Naive thymus-derived CD4-positive, alpha-beta T cell (primary cell): ENCODE data around the gene GPX1. TPM values are rescaled to one million over a fixed set of nuclear protein-coding genes. Genes with fewer than 3 reads are reported as not detected.

ENCODE experiments used
- ATAC-seq: fragments of 150-1000 bp; cut with Tn5 transposase; 2 replicates; pipeline ENCODE4 v1.10.0; 2021; ENCODE audit warnings: mild to moderate bottlenecking, moderate library complexity
- CTCF ChIA-PET: fragments of 350-600 bp; sonication (Branson Sonifier 250); formaldehyde crosslinking; loops from one replicate; lab custom pipeline; 2021; ENCODE audit warnings: antibody characterized with exemption; lab: Charles Lee
- POLR2A ChIA-PET: fragments of 350-600 bp; sonication (Branson Sonifier 250); formaldehyde crosslinking; loops from one replicate; lab custom pipeline; 2021; ENCODE audit warnings: antibody characterized with exemption, inconsistent platforms; lab: Charles Lee
- DNase-seq, 9 donors: peaks; one replicate each; pipeline versions ENCODE4 v3.0.0 to v3.0.0-alpha.2; 2020 to 2022; ENCODE audit warnings: mixed read lengths in 1 of 9
- H3K27ac ChIP-seq: one replicate; pipeline ENCODE4 v1.7.0; 2013; ENCODE audit warnings: mild to moderate bottlenecking, low read depth, low read length, moderate library complexity
- H3K27me3 ChIP-seq, 2 donors: one replicate each; pipeline ENCODE4 v1.7.0; 2013; ENCODE audit warnings: low read length in 2 of 2, mild to moderate bottlenecking in 2 of 2, moderate library complexity in 2 of 2; ENCODE audit not compliant: control insufficient read depth in 2 of 2, insufficient read depth in 2 of 2
- H3K36me3 ChIP-seq, 3 experiments: 1 replicate in 2 of 3; 2 replicates in 1 of 3; pipeline ENCODE4 v1.7.0; 2013; ENCODE audit warnings: low read length in 3 of 3, mild to moderate bottlenecking in 3 of 3, moderate library complexity in 1 of 3; ENCODE audit not compliant: insufficient read depth in 3 of 3, control insufficient read depth in 2 of 3
- H3K4me1 ChIP-seq, 2 donors: one replicate each; pipeline ENCODE4 v1.7.0; 2013; ENCODE audit warnings: low read length in 2 of 2, mild to moderate bottlenecking in 2 of 2, moderate library complexity in 1 of 2; ENCODE audit not compliant: control insufficient read depth in 2 of 2, insufficient read depth in 2 of 2
- H3K4me3 ChIP-seq: 2 replicates; pipeline ENCODE4 v1.7.0; 2013; ENCODE audit warnings: mild to moderate bottlenecking, low read length
- H3K9me3 ChIP-seq, 3 experiments: 1 replicate in 2 of 3; 2 replicates in 1 of 3; pipeline ENCODE4 v1.7.0; 2013; ENCODE audit warnings: low read length in 3 of 3; ENCODE audit not compliant: control insufficient read depth in 2 of 3
- H3K27ac Mint-ChIP-seq, 9 donors: one replicate each; pipeline ENCODE4 v1.8.0; 2020 to 2022; ENCODE audit warnings: mixed read lengths in 9 of 9, mild to moderate bottlenecking in 8 of 9, moderate library complexity in 5 of 9, inconsistent platforms in 2 of 9
- H3K27me3 Mint-ChIP-seq, 5 donors: one replicate each; pipeline ENCODE4 v1.8.0; 2021 to 2022; ENCODE audit warnings: mixed read lengths in 5 of 5, mild to moderate bottlenecking in 1 of 5
- H3K36me3 Mint-ChIP-seq, 5 donors: one replicate each; pipeline ENCODE4 v1.8.0; 2020 to 2022; ENCODE audit warnings: mixed read lengths in 5 of 5, mild to moderate bottlenecking in 3 of 5, inconsistent platforms in 1 of 5
- H3K4me1 Mint-ChIP-seq, 7 donors: one replicate each; pipeline ENCODE4 v1.8.0; 2020 to 2022; ENCODE audit warnings: mixed read lengths in 7 of 7, mild to moderate bottlenecking in 3 of 7, inconsistent platforms in 1 of 7
- H3K4me3 Mint-ChIP-seq, 10 donors: one replicate each; pipeline ENCODE4 v1.8.0; 2020 to 2022; ENCODE audit warnings: mild to moderate bottlenecking in 10 of 10, mixed read lengths in 10 of 10, moderate library complexity in 6 of 10, inconsistent platforms in 2 of 10
- H3K9me3 Mint-ChIP-seq, 11 donors: one replicate each; pipeline ENCODE4 v1.8.0; 2020 to 2022; ENCODE audit warnings: mixed read lengths in 11 of 11, mild to moderate bottlenecking in 4 of 11, inconsistent platforms in 1 of 11, moderate library complexity in 1 of 11
- intact Hi-C, 2 donors: fragments of 100-400 bp; cut with micrococcal nuclease; formaldehyde crosslinking; loops; one replicate each; pipeline ENCODE4 v1.15.1; 2023
- polyA plus RNA-seq, 2 donors: library from polyadenylated mRNA; unstranded; fragments of 300-500 nt; fragmentation: Illumina TruSeq; gene quantifications; one replicate each; pipeline ENCODE4 v1.2.3, GENCODE V29; 2021
- total RNA-seq, 6 experiments: library from RNA in 5 of 6; stranded (reverse) in 5 of 6; gene quantifications; 1 replicate in 5 of 6; 2 replicates in 1 of 6; pipeline ENCODE4 v1.2.3 and lab custom pipeline; 2021 to 2026

Gene GPX1
- total and polyA plus RNA-seq, 7 experiments from 2014 or later, result 56.9 to 201 (median 116) TPM

DNA sequence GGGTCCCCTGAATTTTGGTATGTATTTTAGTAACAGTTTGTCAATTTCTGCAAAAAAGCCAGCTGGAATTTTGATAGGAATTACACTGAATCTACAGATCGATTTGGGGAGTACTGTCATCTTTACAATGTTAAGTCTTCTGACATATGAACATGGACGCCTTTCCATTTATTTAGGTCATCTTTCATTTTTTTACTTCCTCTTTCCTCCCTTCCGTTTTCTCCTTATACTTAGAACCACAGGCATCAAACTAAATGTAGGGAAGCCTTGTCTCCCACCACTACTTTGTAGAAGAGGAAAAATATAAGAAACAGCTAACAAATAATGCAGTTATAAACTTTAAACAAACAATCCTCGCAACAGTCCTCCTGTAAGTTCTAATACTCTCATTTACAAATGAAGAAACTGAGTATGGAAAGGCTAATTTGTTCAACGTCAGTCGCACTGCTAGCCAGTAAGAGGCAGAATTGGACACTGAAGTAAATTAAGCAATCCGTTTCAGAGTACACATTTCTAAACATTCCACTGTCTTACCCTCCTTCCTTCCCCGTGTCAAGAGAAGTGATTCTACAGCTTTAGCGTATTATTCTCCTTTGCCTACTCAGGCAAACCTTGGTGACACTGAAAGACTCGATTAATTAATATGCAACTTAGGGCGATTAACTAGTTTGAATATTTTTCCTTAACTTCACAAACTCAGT is 28.1 kb upstream of the GPX1 start:
- Mint-ChIP-seq H3K27ac (peak overlapping the region; percentile 10 to 89 (median 70)), H3K4me1 (peaks cover 28 to 82% (median 48%) of the 10 kb centered on the region in 7 donors), H3K36me3 (peaks cover 0 to 9% (median 4%) of the 10 kb centered on the region in 5 donors), H3K9me3 (no peaks in the 10 kb centered on the region), H3K27me3 (no peaks in the 10 kb centered on the region), H3K4me3 (peak overlapping the region in 7 of 10 donors; percentile 11 to 65 (median 29))
- H3K27ac ChIP-seq, result peak overlapping the region; percentile 37
- peaks cover 0 to 4% (median 0%) of the 10 kb centered on the region in 3 experiments for H3K36me3 ChIP-seq
- no peaks in the 10 kb centered on the region for H3K27me3 ChIP-seq
- H3K4me3 ChIP-seq, result no peak overlapping the region
- H3K4me1 ChIP-seq, result peaks cover 11 to 16% of the 10 kb centered on the region in 2 donors
- CTCF ChIA-PET, result no interaction called here
- intact Hi-C loops, result no loop called here
- no peak for DNase-seq
- H3K9me3 ChIP-seq, result no peaks in the 10 kb centered on the region
- POLR2A ChIA-PET, result interaction anchor here (0.6 kb wide), 1 partner anchor 284 kb away, joined by 3 read pairs; no protein-coding TSS in a partner anchor
- peak; percentile 45 for ATAC-seq

DNA sequence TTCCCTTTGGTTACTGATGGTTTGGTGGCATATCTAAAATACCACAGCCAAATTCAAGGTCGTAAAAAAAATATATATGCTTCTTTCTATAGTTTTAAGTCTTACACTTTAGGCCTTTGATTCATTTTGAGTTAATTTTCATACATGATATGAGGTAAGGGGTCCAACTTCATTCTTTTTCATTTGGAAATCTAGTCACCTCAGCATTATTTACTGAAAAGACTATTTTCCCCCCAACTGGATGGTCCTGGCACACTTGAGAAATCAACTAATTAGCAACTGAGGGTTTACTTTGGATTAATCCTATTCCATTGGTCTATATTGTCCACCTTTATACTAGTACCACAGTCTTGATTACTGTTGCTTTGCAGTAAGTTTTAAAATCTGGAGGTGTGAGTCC is 27.5 kb upstream of the GPX1 start:
- ATAC-seq (no peak), DNase-seq (no peak)
- Mint-ChIP-seq H3K4me1 (peaks cover 28 to 84% (median 47%) of the 10 kb centered on the region in 7 donors), H3K27ac (peak overlapping the region in 8 of 9 donors; percentile 37 to 76 (median 62)), H3K4me3 (peak overlapping the region in 2 of 10 donors; percentile 11 to 34), H3K27me3 (no peaks in the 10 kb centered on the region), H3K9me3 (no peaks in the 10 kb centered on the region), H3K36me3 (peaks cover 0 to 9% (median 4%) of the 10 kb centered on the region in 5 donors)
- intact Hi-C loops, result no loop called here
- Histone ChIP-seq H3K27me3 (no peaks in the 10 kb centered on the region), H3K4me1 (peaks cover 11 to 15% of the 10 kb centered on the region in 2 donors), H3K27ac (peak overlapping the region; percentile 37), H3K9me3 (no peaks in the 10 kb centered on the region), H3K4me3 (no peak overlapping the region), H3K36me3 (peaks cover 0 to 4% (median 0%) of the 10 kb centered on the region in 3 experiments)
- CTCF ChIA-PET, result no interaction called here
- POLR2A ChIA-PET, result no interaction called here

DNA sequence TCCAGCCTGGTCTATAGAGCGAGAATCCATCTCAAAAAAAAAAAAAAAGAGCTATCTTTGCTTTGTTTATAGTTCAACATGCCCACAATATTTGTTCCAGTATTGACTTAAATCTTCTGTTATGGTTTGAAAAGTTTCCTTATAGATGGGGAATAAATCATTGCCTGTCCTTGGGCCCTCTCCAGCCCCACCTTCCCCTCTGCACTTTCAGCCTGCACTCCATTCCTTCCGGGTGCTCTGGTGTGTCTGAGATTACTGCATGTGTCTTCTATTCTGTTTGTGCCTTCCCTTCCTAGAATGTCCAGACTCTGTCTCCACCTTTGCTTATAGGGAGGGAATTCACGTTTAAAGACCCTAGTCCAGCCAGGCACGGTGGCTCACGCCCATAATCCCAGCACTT is 25.2 kb upstream of the GPX1 start:
- Mint-ChIP-seq H3K4me3 (peak overlapping the region in 3 of 10 donors; percentile 4 to 48 (median 8)), H3K27me3 (no peaks in the 10 kb centered on the region), H3K9me3 (no peaks in the 10 kb centered on the region), H3K27ac (peak overlapping the region in 6 of 9 donors; percentile 31 to 86 (median 52)), H3K36me3 (peaks cover 0 to 10% (median 5%) of the 10 kb centered on the region in 5 donors), H3K4me1 (peaks cover 31 to 86% (median 61%) of the 10 kb centered on the region in 7 donors)
- H3K27ac ChIP-seq, result no peak overlapping the region
- ATAC-seq, result no peak
- no peaks in the 10 kb centered on the region for H3K9me3 ChIP-seq
- H3K27me3 ChIP-seq, result no peaks in the 10 kb centered on the region
- H3K36me3 ChIP-seq, result no peaks in the 10 kb centered on the region
- POLR2A ChIA-PET, result no interaction called here
- DNase-seq, result no peak
- intact Hi-C loops, result no loop called here
- peaks cover 19 to 22% of the 10 kb centered on the region in 2 donors for H3K4me1 ChIP-seq
- CTCF ChIA-PET, result no interaction called here
- H3K4me3 ChIP-seq, result no peak overlapping the region

DNA sequence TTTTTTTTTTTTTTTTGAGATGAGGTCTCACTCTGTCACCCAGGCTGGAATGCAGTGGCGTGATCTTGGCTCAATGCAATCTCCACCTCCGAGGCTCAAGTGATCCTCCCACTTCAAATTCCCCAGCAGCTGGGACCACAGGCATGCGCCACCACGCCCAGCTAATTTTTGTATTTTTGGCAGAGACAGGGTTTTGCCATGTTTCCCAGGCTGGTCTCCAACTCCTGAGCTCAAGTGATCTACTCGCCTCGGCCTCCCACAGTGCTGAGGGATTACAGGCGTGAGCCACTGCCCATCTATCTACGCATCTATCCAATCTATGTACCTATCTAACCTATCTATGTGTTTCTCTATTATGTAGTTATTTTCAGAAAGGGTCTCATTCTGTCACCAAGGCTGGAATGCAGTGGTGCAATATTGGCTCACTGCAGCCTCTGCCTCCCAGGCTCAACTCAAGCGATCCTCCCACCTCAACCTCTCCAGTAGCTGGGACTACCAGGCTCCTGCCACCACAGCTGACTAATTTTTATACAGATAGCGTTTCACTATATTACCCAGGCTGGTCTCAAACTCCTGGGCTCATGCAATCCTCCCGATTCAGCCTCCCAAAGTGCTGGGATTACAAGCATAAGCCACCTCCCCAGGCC is 20.2 kb upstream of the GPX1 start:
- H3K36me3 Mint-ChIP-seq, result peaks cover 0 to 22% (median 10%) of the 10 kb centered on the region in 5 donors
- Histone ChIP-seq H3K4me3 (no peak overlapping the region), H3K36me3 (peaks cover 3 to 26% (median 11%) of the 10 kb centered on the region in 3 experiments), H3K27ac (no peak overlapping the region), H3K9me3 (no peaks in the 10 kb centered on the region), H3K4me1 (peaks cover 6 to 11% of the 10 kb centered on the region in 2 donors), H3K27me3 (no peaks in the 10 kb centered on the region)
- peaks cover 22 to 65% (median 43%) of the 10 kb centered on the region in 7 donors for H3K4me1 Mint-ChIP-seq
- H3K27me3 Mint-ChIP-seq, result no peaks in the 10 kb centered on the region
- ATAC-seq, result no peak
- H3K4me3 Mint-ChIP-seq, result peak overlapping the region in 3 of 10 donors; percentile 13 to 40 (median 36)
- POLR2A ChIA-PET, result no interaction called here
- CTCF ChIA-PET, result no interaction called here
- H3K27ac Mint-ChIP-seq, result peak overlapping the region in 7 of 9 donors; percentile 25 to 76 (median 56)
- intact Hi-C loops, result no loop called here
- DNase-seq, result no peak
- H3K9me3 Mint-ChIP-seq, result no peaks in the 10 kb centered on the region

DNA sequence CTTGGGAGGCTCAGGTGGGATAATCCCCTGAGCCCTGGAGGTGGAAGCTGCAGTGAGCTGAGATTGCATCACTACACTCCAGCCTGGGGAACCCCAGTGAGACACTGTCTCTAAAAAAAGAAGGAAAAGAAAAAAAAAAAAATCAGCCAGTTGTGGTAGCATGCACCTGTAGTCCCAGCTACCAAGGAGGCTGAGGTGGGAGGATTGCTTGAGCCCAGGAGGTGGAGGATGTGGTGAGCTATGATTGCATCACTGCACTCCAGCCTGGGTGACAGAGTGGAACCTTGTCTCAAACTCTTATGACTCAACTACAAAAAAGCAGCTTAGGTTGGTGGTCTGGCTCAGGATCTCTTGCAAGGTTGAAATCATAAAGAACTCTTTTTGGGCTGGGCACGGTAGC is 19.3 kb upstream of the GPX1 start:
- no peaks in the 10 kb centered on the region for H3K9me3 Mint-ChIP-seq
- H3K4me1 ChIP-seq, result peaks cover 6 to 11% of the 10 kb centered on the region in 2 donors
- no peaks in the 10 kb centered on the region for H3K9me3 ChIP-seq
- peak overlapping the region in 8 of 9 donors; percentile 24 to 83 (median 44) for H3K27ac Mint-ChIP-seq
- no peaks in the 10 kb centered on the region for H3K27me3 ChIP-seq
- peaks cover 0 to 26% (median 15%) of the 10 kb centered on the region in 5 donors for H3K36me3 Mint-ChIP-seq
- no peak overlapping the region for H3K27ac ChIP-seq
- CTCF ChIA-PET, result no interaction called here
- peaks cover 21 to 63% (median 48%) of the 10 kb centered on the region in 7 donors for H3K4me1 Mint-ChIP-seq
- ATAC-seq (peak; percentile 59), DNase-seq (peak in 2 of 9 donors; percentile 34 to 48)
- H3K27me3 Mint-ChIP-seq, result no peaks in the 10 kb centered on the region
- POLR2A ChIA-PET, result interaction anchor here (0.6 kb wide), 1 partner anchor 1014 kb away, joined by 3 read pairs; no protein-coding TSS in a partner anchor
- no peak overlapping the region for H3K4me3 ChIP-seq
- peak overlapping the region in 2 of 10 donors; percentile 4 to 21 for H3K4me3 Mint-ChIP-seq
- H3K36me3 ChIP-seq, result peaks cover 3 to 35% (median 18%) of the 10 kb centered on the region in 3 experiments
- intact Hi-C loops, result no loop called here

DNA sequence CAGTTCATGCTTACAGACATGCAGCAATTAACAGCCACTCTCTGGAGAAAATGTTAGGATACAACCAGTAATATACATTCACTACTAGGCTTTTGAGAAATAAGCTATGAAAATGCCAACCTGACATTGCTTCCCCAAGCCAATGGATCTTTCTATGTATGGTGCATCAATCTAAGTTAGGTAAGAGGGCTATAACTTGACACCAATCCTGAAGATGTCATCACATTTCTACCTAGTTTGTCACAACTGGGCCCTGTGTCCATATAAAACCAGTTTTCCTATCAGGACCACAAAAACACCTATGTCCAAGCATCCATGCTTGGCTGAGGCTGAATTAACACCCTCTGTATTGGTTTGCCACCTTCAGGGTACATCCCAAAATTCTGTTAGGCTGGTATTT is 13.8 kb upstream of the GPX1 start:
- H3K4me3 ChIP-seq, result no peak overlapping the region
- no peak for ATAC-seq
- POLR2A ChIA-PET, result no interaction called here
- peaks cover 3 to 74% (median 21%) of the 10 kb centered on the region in 3 experiments for H3K36me3 ChIP-seq
- H3K4me1 ChIP-seq, result no peaks in the 10 kb centered on the region
- no peak overlapping the region for H3K27ac ChIP-seq
- Mint-ChIP-seq H3K4me3 (no peak overlapping the region), H3K27ac (peak overlapping the region in 2 of 9 donors; percentile 58 to 86), H3K9me3 (no peaks in the 10 kb centered on the region), H3K36me3 (peaks cover 0 to 43% (median 22%) of the 10 kb centered on the region in 5 donors), H3K27me3 (no peaks in the 10 kb centered on the region), H3K4me1 (peaks cover 3 to 41% (median 23%) of the 10 kb centered on the region in 7 donors)
- DNase-seq, result no peak
- no peaks in the 10 kb centered on the region for H3K9me3 ChIP-seq
- intact Hi-C loops, result no loop called here
- H3K27me3 ChIP-seq, result no peaks in the 10 kb centered on the region
- CTCF ChIA-PET, result no interaction called here
